K562 (cell line): Measurements from ENCODE around the gene PINK1. TPM values are rescaled to one million over a fixed set of nuclear protein-coding genes. Genes with fewer than 3 reads are reported as not detected.
A peak's percentile ranks its signal among the peaks of the same experiment; 100 is the strongest.

ENCODE experiments used
- ATAC-seq: fragments of 200-7000 bp; cut with Tn5 transposase; 3 replicates; pipeline ENCODE4 v1.9.1; 2020; ENCODE audit warnings: moderate library complexity
- BruUV-seq: library from RNA; stranded (reverse); fragments of 400-500 nt; replicated peaks from 2 replicates; lab custom pipeline; 2021; lab: Mats Ljungman, UMichigan
- CTCF ChIA-PET: fragments of 300-600 bp; formaldehyde crosslinking; extraction: SDS; loops from one replicate; lab custom pipeline; 2021; ENCODE audit warnings: low intra/inter-chr PET ratio; lab: Yijun Ruan, JAX
- POLR2A ChIA-PET: fragments of 300-600, 350-650 bp; sonication (Branson Sonifier 250); formaldehyde crosslinking; extraction: SDS; loops from one replicate; lab custom pipeline; 2021; ENCODE audit warnings: antibody characterized with exemption, inconsistent platforms; lab: Yijun Ruan, JAX
- DNase-seq, 4 experiments: peaks; one replicate each; pipeline versions ENCODE4 v3.0.0 to v3.0.0-alpha.2; 2011 to 2018; ENCODE audit warnings: low spot score in 3 of 4, mixed read lengths in 3 of 4; ENCODE audit errors: extremely low read depth in 1 of 4
- FAIRE-seq: peaks from 2 replicates; lab custom pipeline; 2011; peaks lifted over from hg19 to GRCh38; lab: Jason Lieb, UNC
- H2AFZ ChIP-seq: 2 replicates; pipeline ENCODE4 v1.6.0; 2011; ENCODE audit warnings: low read depth, low read length, control low read depth, inconsistent platforms
- H3K27ac ChIP-seq: fragments of 200-600 bp; 3 replicates; pipeline ENCODE4 v1.8.0; 2011; ENCODE audit warnings: low read depth, mild to moderate bottlenecking, control low read depth, inconsistent platforms, low read length, moderate library complexity, mixed read lengths; ENCODE audit errors: extremely low read depth
- H3K27me3 ChIP-seq, 2 experiments: fragments of 300-600 bp in 1 of 2; 2 replicates in 1 of 2; 3 replicates in 1 of 2; pipeline versions ENCODE4 v1.6.0 to v1.8.0; 2011; ENCODE audit warnings: inconsistent platforms in 2 of 2, low read length in 2 of 2, mild to moderate bottlenecking in 1 of 2, mixed read lengths in 1 of 2, moderate library complexity in 1 of 2; ENCODE audit not compliant: control insufficient read depth in 2 of 2, insufficient read depth in 2 of 2
- H3K36me3 ChIP-seq: fragments of 300-600 bp; 3 replicates; pipeline ENCODE4 v1.8.0; 2011; ENCODE audit warnings: mild to moderate bottlenecking, low read length, inconsistent platforms; ENCODE audit not compliant: control insufficient read depth, insufficient read depth
- H3K4me1 ChIP-seq, 2 experiments: fragments of 200-600 bp in 1 of 2; replicated peaks in 1 of 2; 2 replicates in 1 of 2; 3 replicates in 1 of 2; pipeline versions ENCODE4 v1.5.1 to v1.8.0; 2011; ENCODE audit warnings: inconsistent platforms in 2 of 2, low read length in 2 of 2, mild to moderate bottlenecking in 1 of 2, mixed read lengths in 1 of 2, moderate library complexity in 1 of 2; ENCODE audit not compliant: control insufficient read depth in 2 of 2, insufficient read depth in 2 of 2
- H3K4me2 ChIP-seq: 2 replicates; pipeline ENCODE4 v1.6.1; 2011; ENCODE audit warnings: low read length, control low read depth, inconsistent platforms, mixed read lengths; ENCODE audit not compliant: insufficient read depth
- H3K4me3 ChIP-seq: fragments of 200-600 bp; sonication (generic), shearing (Covaris generic); 2 replicates; pipeline ENCODE4 v1.5.1; 2016; ENCODE audit warnings: control low read depth, inconsistent platforms
- H3K79me2 ChIP-seq: fragments of 200-600 bp; 3 replicates; pipeline ENCODE4 v1.8.0; 2011; ENCODE audit warnings: low read length, inconsistent platforms; ENCODE audit not compliant: control insufficient read depth, insufficient read depth
- H3K9ac ChIP-seq, 2 experiments: 2 replicates each; pipeline versions ENCODE4 v1.6.0 to v1.6.1; 2011; ENCODE audit warnings: low read depth in 2 of 2, low read length in 2 of 2, control low read depth in 1 of 2, inconsistent platforms in 1 of 2, mild to moderate bottlenecking in 1 of 2, mixed read lengths in 1 of 2; ENCODE audit not compliant: insufficient read depth in 1 of 2
- H3K9me1 ChIP-seq: one replicate; pipeline ENCODE4 v1.6.0; 2011; ENCODE audit warnings: inconsistent platforms, mild to moderate bottlenecking, low read length, moderate library complexity; ENCODE audit not compliant: control insufficient read depth, insufficient read depth
- H3K9me3 ChIP-seq: replicated peaks from 2 replicates; pipeline ENCODE4 v1.5.1; 2011; ENCODE audit warnings: low read depth, low read length, inconsistent platforms; ENCODE audit not compliant: control insufficient read depth, insufficient read depth
- H4K20me1 ChIP-seq: replicated peaks from 2 replicates; pipeline ENCODE4 v1.6.1; 2011; ENCODE audit warnings: low read length, inconsistent platforms, mixed read lengths; ENCODE audit not compliant: control insufficient read depth, insufficient read depth
- ARID1B ChIP-seq: fragments of 450-650 bp; IDR thresholded peaks from 2 replicates; pipeline ENCODE4 v1.6.1; 2016; ENCODE audit warnings: antibody characterized with exemption, mild to moderate bottlenecking, inconsistent platforms
- BCOR ChIP-seq: fragments of 450-650 bp; IDR thresholded peaks from 2 replicates; pipeline ENCODE4 v1.6.1; 2016
- CBFA2T3 ChIP-seq: fragments of 450-650 bp; IDR thresholded peaks from 2 replicates; pipeline ENCODE4 v1.6.1; 2017
- ELF2 ChIP-seq: fragments of 250-450 bp; sonication (Bioruptor Pico); IDR thresholded peaks from 2 replicates; pipeline ENCODE4 v1.5.0; 2021; ENCODE audit warnings: mild to moderate bottlenecking
- ESRRB ChIP-seq: fragments of 250-450 bp; sonication (Bioruptor Pico); IDR thresholded peaks from 2 replicates; pipeline ENCODE4 v1.5.0; 2020; ENCODE audit warnings: mild to moderate bottlenecking, moderate library complexity, borderline replicate concordance
- GABPB1 ChIP-seq: sonication (generic); formaldehyde crosslinking; IDR thresholded peaks from 2 replicates; pipeline ENCODE4 v1.8.0; 2022; ENCODE audit warnings: mild to moderate bottlenecking, missing genetic modification reagents
- GTF3C2 ChIP-seq: IDR thresholded peaks from 3 replicates; pipeline ENCODE4 v1.6.1; 2011; ENCODE audit warnings: borderline replicate concordance, mild to moderate bottlenecking, moderate library complexity; ENCODE audit not compliant: insufficient read length; ENCODE audit errors: extremely low read depth
- RBM25 ChIP-seq: fragments of 200-400 bp; formaldehyde crosslinking; IDR thresholded peaks from 2 replicates; pipeline ENCODE4 v1.6.1; 2018; ENCODE audit warnings: low read length, low read depth, moderate library complexity; ENCODE audit not compliant: severe bottlenecking
- RFX1 ChIP-seq: fragments of 450-650 bp; IDR thresholded peaks from 2 replicates; pipeline ENCODE4 v1.6.1; 2016; ENCODE audit warnings: mild to moderate bottlenecking, moderate library complexity
- TCF7 ChIP-seq: sonication (generic); IDR thresholded peaks from 2 replicates; pipeline ENCODE4 v1.6.1; 2016; ENCODE audit warnings: antibody characterized with exemption, borderline replicate concordance
- ZFP36 ChIP-seq: fragments of 150-350 bp; IDR thresholded peaks from 2 replicates; pipeline ENCODE4 v1.6.1; 2018; ENCODE audit warnings: low read length, low read depth; ENCODE audit not compliant: partially characterized antibody
- ZNF282 ChIP-seq: sonication (generic); formaldehyde crosslinking; IDR thresholded peaks from 2 replicates; pipeline ENCODE4 v1.8.1; 2023; ENCODE audit warnings: missing genetic modification reagents
- ZNF586 ChIP-seq: fragments of 450-650 bp; formaldehyde crosslinking; conservative IDR thresholded peaks from 2 replicates; pipeline ENCODE4 v1.4.0; 2020; ENCODE audit warnings: mild to moderate bottlenecking, moderate library complexity
- WGBS: fragments of 100-300 bp; shearing (Covaris generic); methylation state at CpG from one replicate; pipeline ENCODE4 v1.1.6; 2016; ENCODE audit warnings: low coverage, mixed read lengths; ENCODE audit not compliant: insufficient coverage; ENCODE audit errors: missing lambda C conversion rate; 5-methylcytosine and 5-hydroxymethylcytosine counted together
- in situ Hi-C: fragments of 300-500 bp; cut with MboI; formaldehyde crosslinking; loops from 4 replicates; pipeline ENCODE4 v1.15.0; 2018; ENCODE audit warnings: inconsistent platforms, mixed read lengths
- intact Hi-C: fragments of 100-400 bp; cut with micrococcal nuclease; formaldehyde crosslinking; loops from 2 replicates; pipeline ENCODE4 v1.14.2; 2022
- polyA plus RNA-seq, 8 experiments: library from polyadenylated mRNA; depleted of rRNA in 4 of 8; stranded (reverse) in 5 of 8; unstranded in 3 of 8; fragments of >200 nt; fragmentation: Nextera tagmentation in 2 of 8; fragmentation: Illumina TruSeq in 1 of 8; extraction: Ambion mirVana in 2 of 8; extraction: Trizol in 1 of 8; gene quantifications; 2 replicates each; pipeline versions ENCODE4 v1.2.1 to v1.2.3, GENCODE V29; 2011 to 2014; ENCODE audit warnings: inconsistent platforms in 1 of 8, missing spikeins in 1 of 8
- total RNA-seq, 7 experiments: library from RNA; depleted of rRNA in 6 of 7; stranded (reverse); fragments of >200 nt in 6 of 7; fragmentation: Illumina TruSeq in 2 of 7; extraction: Trizol in 2 of 7; gene quantifications; 2 replicates each; pipeline versions ENCODE4 v1.2.1 to v1.2.3, GENCODE V29; 2011 to 2021; ENCODE audit warnings: low replicate concordance in 1 of 7

PINK1 gene
- total and polyA plus RNA-seq, 9 of the 15 experiments (the other 6 are each of a cell fraction or from before 2014, with no cell fraction given) = 1.5 to 11.3 (median 6.8) TPM

DNA sequence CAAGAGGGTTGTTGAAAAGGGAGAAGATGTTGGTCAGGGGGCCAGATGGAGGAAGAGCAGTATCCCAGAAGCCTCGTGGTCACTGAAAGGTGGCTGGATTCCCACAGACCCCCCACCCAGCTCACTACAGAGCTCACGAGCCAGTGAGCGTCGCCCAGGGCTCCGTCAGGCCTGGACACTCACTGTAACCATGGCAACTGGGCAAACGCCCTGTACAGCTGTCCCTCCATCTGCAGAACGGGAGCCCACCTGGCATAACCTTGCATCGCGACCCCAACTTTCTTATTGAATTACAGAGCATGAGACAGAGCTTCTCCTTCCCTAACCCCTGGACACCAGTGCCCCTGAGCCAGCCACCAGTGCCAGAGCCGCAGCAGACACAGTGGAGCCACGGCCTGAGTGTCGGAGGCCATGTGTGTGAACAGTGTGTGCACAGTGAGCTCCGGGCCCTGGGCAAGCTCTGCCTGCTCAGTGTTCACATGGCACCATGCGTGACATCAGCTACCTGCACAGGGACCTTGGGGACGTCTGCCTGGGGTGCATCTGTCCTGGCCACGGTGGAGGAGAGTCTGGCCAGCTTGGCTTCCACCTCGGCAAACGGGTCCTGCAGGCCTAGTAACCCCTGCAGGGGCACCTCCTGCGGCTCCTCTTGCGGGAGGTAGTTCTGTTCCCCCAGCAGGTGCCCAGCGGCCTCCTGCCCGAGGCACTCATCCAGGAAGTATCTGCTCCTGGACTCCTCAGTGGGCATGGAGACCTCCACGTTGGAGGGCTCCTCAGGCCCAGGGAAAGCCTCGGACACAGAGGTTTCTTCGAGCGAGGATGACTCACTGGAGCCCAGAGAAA lies 53.8 kb downstream of the PINK1 start:
- Histone ChIP-seq H3K27ac (no peak overlapping the region), H3K9me3 (no peaks in the 10 kb centered on the region), H3K4me1 (peaks cover 0 to 27% of the 10 kb centered on the region in 2 experiments; a peak in 2 of 5 replicates), H3K9ac (no peak overlapping the region)
- no TSS peak for BruUV-seq
- POLR2A ChIA-PET = interaction anchor here (0.6 to 1.0 kb wide), 6 partner anchors 9 to 489 kb away, joined by 3 to 4 read pairs (median 3); no protein-coding TSS in a partner anchor
- DNase-seq (no peak), ATAC-seq (peak; percentile 16; the same call in 2 of the 3 replicates)
- TF ChIP-seq RFX1 (peak; percentile 92), ZNF282 (CRISPR knock-in tag) (no peak)
- TF ChIP-seq, all 486 proteins: peak for 1
- WGBS = 14% methylated on average over 26 of the region's 26 CpGs
- H3K36me3 ChIP-seq = no peaks in the 10 kb centered on the region
- peaks cover 50 to 80% of the 10 kb centered on the region in 2 experiments for H3K27me3 ChIP-seq
- CTCF ChIA-PET = no interaction called here
- no peaks in the 10 kb centered on the region for H3K79me2 ChIP-seq
- in situ Hi-C loops = no loop called here
- FAIRE-seq = no peak
- H4K20me1 ChIP-seq = 0 out of 2 replicates have a peak, but pooled peaks cover 6% of the 10 kb centered on the region
- no peak overlapping the region for H2AFZ ChIP-seq
- H3K4me2 ChIP-seq = no peak overlapping the region
- H3K4me3 ChIP-seq = no peak overlapping the region
- intact Hi-C loops = no loop called here
- no peaks in the 10 kb centered on the region for H3K9me1 ChIP-seq

DNA sequence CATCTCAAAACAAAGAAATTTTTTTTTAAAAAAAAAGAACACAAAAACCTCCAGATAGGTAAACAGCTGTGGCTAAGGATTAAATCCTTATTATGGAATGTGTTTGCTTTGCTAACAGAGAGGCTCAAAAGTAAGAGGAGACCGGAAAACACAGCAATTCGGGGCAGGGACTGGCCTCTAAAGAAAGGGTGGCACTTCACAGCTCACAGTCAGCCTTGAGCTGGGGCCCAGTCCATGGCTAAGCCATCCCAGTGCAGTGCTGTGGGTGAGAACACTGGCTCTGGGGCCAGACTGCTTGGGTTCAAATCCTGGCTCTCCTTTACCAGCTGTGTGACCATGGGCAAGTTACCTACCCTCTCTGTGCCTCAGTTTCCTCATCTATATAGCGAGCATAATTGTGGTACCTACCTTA lies 56.4 kb downstream of the PINK1 start:
- H3K4me2 ChIP-seq = no peak overlapping the region
- ChIA-PET POLR2A (no interaction called here), CTCF (no interaction called here)
- no peak overlapping the region for H3K27ac ChIP-seq
- no peak overlapping the region for H2AFZ ChIP-seq
- BruUV-seq = no TSS peak
- peaks cover 32 to 71% of the 10 kb centered on the region in 2 experiments for H3K27me3 ChIP-seq
- 8% methylated on average over 3 of the region's 3 CpGs for WGBS
- no peak for FAIRE-seq
- no peak for ATAC-seq
- intact Hi-C loops = loop anchor here (10.0 kb wide), 1 partner anchor 205 kb away; no protein-coding TSS in a partner anchor
- H3K9me1 ChIP-seq = no peaks in the 10 kb centered on the region
- no peak overlapping the region for H3K4me3 ChIP-seq
- H3K9ac ChIP-seq = no peak overlapping the region
- H3K4me1 ChIP-seq = peaks cover 0 to 12% of the 10 kb centered on the region in 2 experiments; a peak in 2 of 5 replicates
- 0 out of 2 replicates have a peak, but pooled peaks cover 6% of the 10 kb centered on the region for H4K20me1 ChIP-seq
- no peak for DNase-seq
- in situ Hi-C loops = no loop called here
- H3K36me3 ChIP-seq = no peaks in the 10 kb centered on the region
- H3K9me3 ChIP-seq = no peaks in the 10 kb centered on the region
- H3K79me2 ChIP-seq = no peaks in the 10 kb centered on the region
- TF ChIP-seq CBFA2T3 = no peak
- no peak for TF ChIP-seq TCF7
- peak; percentile 66 for TF ChIP-seq ZFP36
- no peak for TF ChIP-seq ZNF586 (CRISPR knock-in tag)
- peak; percentile 73 for TF ChIP-seq RBM25
- peak; percentile 66; the same call in 1 of the 2 replicates for TF ChIP-seq BCOR
- no peak for TF ChIP-seq ELF2 (CRISPR knock-in tag)
- no peak for TF ChIP-seq ESRRB (CRISPR knock-in tag)
- no peak for TF ChIP-seq ARID1B
- no peak for TF ChIP-seq GTF3C2
- no peak for TF ChIP-seq GABPB1 (CRISPR knock-in tag)
